ENCODE data around the gene ANO7. TPM values are rescaled to one million over a fixed set of nuclear protein-coding genes. Genes with fewer than 3 reads are reported as not detected.

ANO7 gene
- total RNA-seq, 1 experiment from 2014 or later = 0.84 TPM

GRCh38 chr2:241146286-241146685 lies 42.2 kb upstream of the ANO7 start:
- H3K4me1 ChIP-seq (ENCODE audit: control insufficient read depth in 1 of 2, insufficient read depth in 2 of 2, low read length in 2 of 2) = peaks cover 9 to 20% of the 10 kb centered on the region in 2 experiments; a peak in 3 of 4 replicates
- no peak for DNase-seq (ENCODE audit: low read depth, low spot score)
- H3K9ac ChIP-seq (ENCODE audit: low read length) = no peak overlapping the region
- no peaks in the 10 kb centered on the region for H3K27me3 ChIP-seq (ENCODE audit: insufficient read depth, low read length)
- no peaks in the 10 kb centered on the region for H3K9me3 ChIP-seq (ENCODE audit: control insufficient read depth in 1 of 2, insufficient read depth in 1 of 2, low read depth in 1 of 2, low read length in 2 of 2)
- H2AFZ ChIP-seq (ENCODE audit: low read depth, low read length, poor library complexity, severe bottlenecking) = no peak overlapping the region
- POLR2A ChIA-PET = no interaction called here
- no peak overlapping the region for H3K4me3 ChIP-seq (replicated peaks in 1 of 2; ENCODE audit: low read depth in 1 of 2, low read length in 2 of 2)
- H3K27ac ChIP-seq (ENCODE audit: low read depth, low read length) = no peak overlapping the region
- RAD21 ChIA-PET (ENCODE audit: low non-redundant PET in 1 of 2, low total read pairs in 2 of 2, uncharacterized antibody in 2 of 2, unreplicated experiment in 2 of 2) = no interaction called here
- ATAC-seq = no peak
- TF ChIP-seq EZH2 (IDR thresholded peaks at IDR 0.05) (no peak), EGR1 (IDR thresholded peaks at IDR 0.05; ENCODE audit: low read depth) (no peak), ATF3 (IDR thresholded peaks at IDR 0.05) (no peak), ZNF274 (IDR thresholded peaks at IDR 0.05; ENCODE audit: low read depth, low read length) (no peak), ELF1 (IDR thresholded peaks at IDR 0.05; ENCODE audit: borderline replicate concordance, low read depth) (no peak), SIN3A (IDR thresholded peaks at IDR 0.05; ENCODE audit: low read depth) (no peak), YY1 (IDR thresholded peaks at IDR 0.05; ENCODE audit: extremely low read depth, insufficient replicate concordance, low read depth, low read length) (no peak), POLR2AphosphoS5 (IDR thresholded peaks at IDR 0.05; ENCODE audit: low read depth, low read length) (no peak), TCF7L2 (IDR thresholded peaks at IDR 0.05; ENCODE audit: borderline replicate concordance, extremely low read depth, insufficient read depth, insufficient read length) (no peak), REST (IDR thresholded peaks at IDR 0.05; ENCODE audit: low read depth) (no peak), EZH2phosphoT487 (IDR thresholded peaks at IDR 0.05; ENCODE audit: borderline replicate concordance) (no peak), SRF (IDR thresholded peaks at IDR 0.05; ENCODE audit: low read depth) (no peak), CBX3 (IDR thresholded peaks at IDR 0.05; ENCODE audit: low read depth) (no peak), CEBPB (IDR thresholded peaks at IDR 0.05; ENCODE audit: low read depth) (no peak)
- no peaks in the 10 kb centered on the region for H4K20me1 ChIP-seq (ENCODE audit: insufficient read depth)
- H3K36me3 ChIP-seq (ENCODE audit: control insufficient read depth in 1 of 2, insufficient read depth in 2 of 2, low read length in 2 of 2) = no peaks in the 10 kb centered on the region; a peak in 2 of 4 replicates
- H3K9me2 ChIP-seq (ENCODE audit: insufficient read depth) = no peaks in the 10 kb centered on the region
- BruUV-seq (replicated peaks) = no TSS peak
- intact Hi-C loops (cut with micrococcal nuclease) = no loop called here
- H3K79me2 ChIP-seq (ENCODE audit: insufficient read depth, low read length) = peaks cover 46% of the 10 kb centered on the region
- CTCF ChIA-PET = no interaction called here
- H3K4me2 ChIP-seq (ENCODE audit: low read length) = no peak overlapping the region
